ENCODE results near the gene SLC22A17. TPM values are rescaled to one million over a fixed set of nuclear protein-coding genes. Genes with fewer than 3 reads are reported as not detected.
A peak's percentile ranks its signal among the peaks of the same experiment; 100 is the strongest.

Gene SLC22A17
- polyA plus RNA-seq, 1 experiment = 14.0 TPM

GRCh38 chr14:23301288-23301968, 51.3 kb downstream of the SLC22A17 start:
- TF ChIP-seq, protein P1, sequence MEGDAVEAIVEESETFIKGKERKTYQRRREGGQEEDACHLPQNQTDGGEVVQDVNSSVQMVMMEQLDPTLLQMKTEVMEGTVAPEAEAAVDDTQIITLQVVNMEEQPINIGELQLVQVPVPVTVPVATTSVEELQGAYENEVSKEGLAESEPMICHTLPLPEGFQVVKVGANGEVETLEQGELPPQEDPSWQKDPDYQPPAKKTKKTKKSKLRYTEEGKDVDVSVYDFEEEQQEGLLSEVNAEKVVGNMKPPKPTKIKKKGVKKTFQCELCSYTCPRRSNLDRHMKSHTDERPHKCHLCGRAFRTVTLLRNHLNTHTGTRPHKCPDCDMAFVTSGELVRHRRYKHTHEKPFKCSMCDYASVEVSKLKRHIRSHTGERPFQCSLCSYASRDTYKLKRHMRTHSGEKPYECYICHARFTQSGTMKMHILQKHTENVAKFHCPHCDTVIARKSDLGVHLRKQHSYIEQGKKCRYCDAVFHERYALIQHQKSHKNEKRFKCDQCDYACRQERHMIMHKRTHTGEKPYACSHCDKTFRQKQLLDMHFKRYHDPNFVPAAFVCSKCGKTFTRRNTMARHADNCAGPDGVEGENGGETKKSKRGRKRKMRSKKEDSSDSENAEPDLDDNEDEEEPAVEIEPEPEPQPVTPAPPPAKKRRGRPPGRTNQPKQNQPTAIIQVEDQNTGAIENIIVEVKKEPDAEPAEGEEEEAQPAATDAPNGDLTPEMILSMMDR (IDR thresholded peaks at IDR 0.05; ENCODE audit: insufficient read depth, low read depth, low read length) = peak; percentile 65
- CTCF ChIA-PET = interaction anchor here (0.6 to 2.3 kb wide), 19 partner anchors 9 to 1141 kb away, joined by 3 to 13 read pairs (median 4); partner anchors contain the start of genes HOMEZ and SDR39U1
- Histone ChIP-seq H3K36me3 (ENCODE audit: control insufficient read depth, insufficient read depth, low read length) (peaks cover 1% of the 10 kb centered on the region; the same call in 1 of the 2 replicates), H3K27me3 (ENCODE audit: control insufficient read depth, insufficient read depth, low read length) (no peaks in the 10 kb centered on the region), H3K4me3 (ENCODE audit: low read depth, low read length) (peak overlapping the region; percentile 49)
- DNase-seq (ENCODE audit: low read depth) = peak; percentile 90
- POLR2A ChIA-PET = interaction anchor here (0.7 to 1.0 kb wide), 3 partner anchors 15 to 1035 kb away, joined by 3 to 6 read pairs (median 3); partner anchors contain the start of genes HOMEZ and PABPN1

DNA sequence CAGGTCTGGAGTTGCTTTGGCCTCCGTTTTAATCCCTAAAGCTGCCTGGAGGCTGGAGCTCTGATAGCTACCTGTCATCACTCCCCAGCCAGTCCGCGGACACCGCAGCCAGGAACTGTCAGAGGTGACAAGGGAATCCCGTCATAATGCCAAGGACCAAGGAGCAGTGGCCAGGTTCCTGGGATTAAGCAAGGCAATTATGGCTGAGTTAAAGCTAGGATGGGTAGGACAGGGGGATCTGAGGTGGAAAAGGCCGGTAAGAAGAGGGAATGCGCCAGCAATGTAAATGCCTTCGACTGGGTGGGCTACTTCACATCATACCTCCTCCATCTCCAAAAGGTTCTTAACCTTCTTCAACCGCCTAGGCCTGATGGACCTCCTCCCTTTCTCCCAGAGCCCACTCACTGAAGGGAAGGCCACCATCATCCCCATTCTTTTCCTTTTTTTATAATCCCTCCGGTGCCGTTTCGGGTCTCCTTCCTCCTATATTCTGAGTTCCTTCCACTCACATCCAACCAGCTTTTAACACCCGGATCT, 51.9 kb downstream of the SLC22A17 start:
- ChIA-PET POLR2A (interaction anchor here (0.6 to 1.0 kb wide), 4 partner anchors 15 to 1035 kb away, joined by 3 to 6 read pairs (median 4); partner anchors contain the start of genes HOMEZ and PABPN1), CTCF (interaction anchor here (0.6 to 2.3 kb wide), 15 partner anchors 9 to 1142 kb away, joined by 3 to 13 read pairs (median 4); partner anchors contain the start of genes HOMEZ and SDR39U1)

GRCh38 chr14:23299986-23300686, 52.6 kb downstream of the SLC22A17 start:
- POLR2A ChIA-PET = interaction anchor here (0.6 to 0.7 kb wide), 2 partner anchors 293 to 384 kb away, joined by 5 to 14 read pairs; no protein-coding TSS in a partner anchor
- H3K27me3 ChIP-seq (ENCODE audit: control insufficient read depth, insufficient read depth, low read length) = no peaks in the 10 kb centered on the region
- H3K4me3 ChIP-seq (ENCODE audit: low read depth, low read length) = peak overlapping the region; percentile 46
- TF ChIP-seq, protein P1 (IDR thresholded peaks at IDR 0.05; ENCODE audit: insufficient read depth, low read depth, low read length) = no peak
- CTCF ChIA-PET = interaction anchor here (1.0 to 2.3 kb wide), 11 partner anchors 8 to 180 kb away, joined by 3 to 13 read pairs (median 5); partner anchors contain the start of gene HOMEZ
- no peak for DNase-seq (ENCODE audit: low read depth)
- peaks cover 1% of the 10 kb centered on the region; the same call in 1 of the 2 replicates for H3K36me3 ChIP-seq (ENCODE audit: control insufficient read depth, insufficient read depth, low read length)

More for the DNA sequence above, 51.9 kb downstream of the SLC22A17 start:
- Histone ChIP-seq H3K36me3 (ENCODE audit: control insufficient read depth, insufficient read depth, low read length) (peaks cover 1% of the 10 kb centered on the region; the same call in 1 of the 2 replicates), H3K4me3 (ENCODE audit: low read depth, low read length) (peak overlapping the region; percentile 46), H3K27me3 (ENCODE audit: control insufficient read depth, insufficient read depth, low read length) (no peaks in the 10 kb centered on the region)
- TF ChIP-seq, protein P1 (IDR thresholded peaks at IDR 0.05; ENCODE audit: insufficient read depth, low read depth, low read length) = no peak
- no peak for DNase-seq (ENCODE audit: low read depth)

- Histone ChIP-seq H3K27me3 (ENCODE audit: control insufficient read depth, insufficient read depth, low read length) (no peaks in the 10 kb centered on the region), H3K36me3 (ENCODE audit: control insufficient read depth, insufficient read depth, low read length) (peaks cover 1% of the 10 kb centered on the region; the same call in 1 of the 2 replicates), H3K4me3 (ENCODE audit: low read depth, low read length) (no peak overlapping the region)
- TF ChIP-seq, protein P1 (IDR thresholded peaks at IDR 0.05; ENCODE audit: insufficient read depth, low read depth, low read length) = peak; percentile 31; the same call in 1 of the 2 replicates
- DNase-seq (ENCODE audit: low read depth) = no peak
- ChIA-PET POLR2A (interaction anchor here (0.6 to 0.7 kb wide), 2 partner anchors 292 to 1007 kb away, joined by 4 to 14 read pairs; no protein-coding TSS in a partner anchor), CTCF (interaction anchor here (0.6 to 3.3 kb wide), 4 partner anchors 12 to 258 kb away, joined by 3 to 13 read pairs (median 8); partner anchors contain the start of gene HOMEZ)
These were observed 53.3 kb downstream of the SLC22A17 start for GRCh38 chr14:23299211-23299957.

Data from BJ (cell line).